ENCODE results near the gene SLC25A24. TPM values are rescaled to one million over a fixed set of nuclear protein-coding genes. Genes with fewer than 3 reads are reported as not detected.
A peak's percentile ranks its signal among the peaks of the same experiment; 100 is the strongest.
"Not testable (repeated sequence)": the region's sequence is repeated elsewhere in the genome, so short reads cannot be mapped to it uniquely, and the experiment has no call there.

The SLC25A24 gene
- polyA plus RNA-seq (ENCODE audit: insufficient read length in 4 of 4): 10 to 100 TPM; 49.7 to 59.3 (median 58.7) TPM

DNA sequence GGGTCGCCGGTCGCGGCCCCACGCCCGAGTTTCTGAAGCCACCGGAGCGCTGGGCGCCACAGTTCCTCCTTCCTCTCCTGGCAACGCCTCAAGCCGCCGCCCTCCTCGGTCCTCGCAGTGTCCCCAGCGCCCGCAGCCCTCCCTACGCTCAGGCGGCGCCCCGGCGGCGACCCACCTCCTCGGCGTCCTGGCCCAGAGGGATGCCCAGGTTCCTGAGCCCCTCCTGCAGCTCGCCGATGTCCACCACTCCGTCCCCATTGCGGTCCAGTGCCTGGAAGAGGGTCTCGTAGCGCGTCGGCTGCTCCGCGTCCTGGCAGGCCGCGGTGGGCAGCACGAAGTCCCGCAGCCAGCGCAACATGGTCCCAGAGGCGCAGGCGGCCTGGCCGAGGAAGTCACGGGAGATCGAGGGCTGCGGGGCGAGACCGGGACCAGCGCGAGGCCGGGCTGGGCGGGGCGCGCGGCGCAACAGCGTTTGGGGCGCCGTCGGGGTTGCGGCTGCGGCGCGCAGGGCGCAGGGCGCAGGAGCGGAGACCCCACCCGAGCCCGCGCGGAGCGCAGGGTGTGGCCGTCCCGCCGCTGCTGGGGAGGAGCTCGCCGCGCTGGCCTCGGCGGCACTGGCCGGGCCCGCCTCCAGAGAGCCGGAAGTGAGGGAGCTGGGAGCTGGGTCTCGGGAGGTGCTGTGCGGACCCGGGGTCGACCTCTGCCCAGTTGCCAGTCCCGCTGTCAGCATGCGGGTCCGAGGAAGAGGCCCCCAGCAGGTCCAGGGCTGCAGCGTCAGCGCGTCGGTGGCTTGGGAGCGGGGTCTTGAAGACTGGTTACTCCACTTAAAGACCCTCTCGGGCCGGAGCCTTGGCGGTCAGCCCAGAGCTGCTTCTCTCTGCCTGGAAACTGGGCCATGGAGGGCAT lies at the start of gene SLC25A24:
Gene SLC25A24 (minus strand): TSS at position 563 of the 906 bp plus-strand sequence. CDS start 205 bp downstream, at position 358.
- DNase-seq (ENCODE audit: low read depth in 4 of 4, low spot score in 2 of 4): peak; percentile 52 to 78 (median 69)

DNA sequence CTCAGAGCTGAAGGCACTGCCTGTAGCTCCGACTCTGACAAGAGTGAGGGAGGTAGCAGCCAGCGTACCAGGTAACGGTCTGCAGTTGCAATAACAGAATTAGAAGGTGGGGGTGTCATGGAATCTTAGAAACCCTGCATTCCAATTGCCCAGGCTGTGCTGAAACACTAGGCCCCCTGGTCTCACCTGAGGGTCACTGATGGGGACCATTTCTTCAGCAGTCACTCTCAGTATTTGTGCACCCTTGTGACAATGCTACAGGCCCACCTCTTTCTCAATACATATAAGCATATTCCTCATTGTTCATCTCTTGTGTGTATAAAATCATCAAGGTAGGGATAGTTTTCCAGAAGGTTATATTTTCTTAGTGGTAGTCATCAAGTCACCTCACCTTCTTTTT lies 43.8 kb upstream of the SLC25A24 start, which contains the start of gene NBPF4:
Gene NBPF4 (minus strand): TSS at position 101 of the 400 bp plus-strand sequence. CDS start 315 bp downstream, outside the sequence.
- DNase-seq (ENCODE audit: low read depth in 4 of 4, low spot score in 2 of 4): not testable (repeated sequence)

DNA sequence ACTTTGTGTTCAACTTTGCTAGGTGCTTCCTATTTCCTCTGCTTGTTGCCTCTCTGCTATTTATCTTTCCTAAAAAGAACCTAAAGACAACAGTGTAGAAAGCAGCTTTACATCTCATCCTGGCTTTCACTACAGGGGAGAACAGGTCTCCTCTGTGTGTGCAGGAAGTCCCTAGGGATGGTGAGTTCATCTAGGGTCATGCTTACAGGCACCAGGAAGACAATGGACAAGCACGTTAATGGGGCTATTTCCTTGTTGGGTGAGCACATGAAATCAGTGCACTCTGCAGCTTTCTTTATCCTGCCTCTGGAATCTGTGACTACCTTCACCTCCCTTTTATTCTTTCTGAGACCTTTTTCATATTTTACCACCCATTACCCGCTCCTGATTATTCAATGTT lies 39.3 kb upstream of the SLC25A24 start:
- DNase-seq (ENCODE audit: low read depth in 4 of 4, low spot score in 2 of 4): not testable (repeated sequence)

GRCh38 chr1:108235308-108235707 lies 35.2 kb upstream of the SLC25A24 start:
- not testable (repeated sequence) for DNase-seq (ENCODE audit: low read depth in 4 of 4, low spot score in 2 of 4)

DNA sequence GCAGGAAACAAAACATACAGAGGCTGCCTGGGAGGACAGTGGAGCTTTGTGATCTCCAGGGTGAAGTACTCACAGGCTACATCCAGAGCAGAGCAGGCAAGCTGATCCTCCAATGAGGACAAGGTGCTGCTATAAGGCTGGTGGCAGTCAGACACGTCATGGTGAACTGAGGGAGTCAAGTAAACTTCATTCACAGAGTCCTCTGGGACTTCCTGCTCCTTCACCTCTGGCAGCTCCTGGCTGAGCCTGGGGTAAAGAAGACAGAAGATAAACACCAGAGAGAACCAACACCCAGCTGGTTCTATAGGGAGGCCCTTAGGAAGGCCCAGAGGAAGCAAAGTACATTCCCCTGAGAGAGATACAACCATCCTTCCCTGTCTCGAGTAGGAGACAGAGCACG lies 32.0 kb upstream of the SLC25A24 start:
- not testable (repeated sequence) for DNase-seq (ENCODE audit: low read depth in 4 of 4, low spot score in 2 of 4)

DNA sequence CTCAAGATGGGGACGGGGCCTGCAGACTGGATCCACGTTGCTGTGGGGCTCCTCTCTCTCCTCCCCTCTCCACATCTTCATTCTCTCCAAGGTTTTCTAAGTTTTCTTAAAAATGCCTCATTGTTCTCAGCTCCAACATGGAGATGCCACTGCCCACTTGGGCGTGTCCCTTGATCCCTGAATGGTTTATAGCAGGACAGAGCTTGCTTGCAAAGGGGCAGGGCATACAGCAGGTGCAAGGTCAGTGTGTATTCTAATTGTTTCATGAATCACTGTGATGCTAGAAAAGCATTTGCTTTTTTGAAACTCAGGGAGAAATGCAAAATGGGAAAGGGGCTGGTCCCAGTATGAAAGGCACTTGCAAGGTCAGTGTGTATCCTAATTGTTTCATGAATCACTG lies 29.8 kb upstream of the SLC25A24 start:
- DNase-seq (ENCODE audit: low read depth in 4 of 4, low spot score in 2 of 4): not testable (repeated sequence)

GRCh38 chr1:108227772-108228171 lies 27.6 kb upstream of the SLC25A24 start:
- not testable (repeated sequence) for DNase-seq (ENCODE audit: low read depth in 4 of 4, low spot score in 2 of 4)

GRCh38 chr1:108226855-108227254 lies 26.7 kb upstream of the SLC25A24 start:
- DNase-seq (ENCODE audit: low read depth in 4 of 4, low spot score in 2 of 4): not testable (repeated sequence)

DNA sequence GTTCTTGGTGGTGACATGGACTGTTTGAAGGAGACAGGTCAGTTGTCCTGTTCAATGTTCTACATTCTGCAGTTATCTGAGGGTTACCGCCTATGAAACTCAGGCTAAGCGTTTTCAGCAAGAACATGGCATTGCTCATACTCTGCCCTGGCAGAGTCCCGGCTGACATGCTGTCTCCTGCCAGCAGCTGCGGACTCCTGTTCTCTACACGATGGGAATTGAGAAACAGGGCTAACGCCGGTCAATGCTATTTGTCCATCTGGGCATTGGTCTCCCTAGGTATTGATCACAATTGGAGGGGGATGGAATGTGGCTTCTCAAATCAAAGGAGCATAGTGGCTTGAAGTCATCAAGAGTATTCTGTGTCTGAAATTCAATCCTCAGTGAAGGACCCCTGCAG lies 23.1 kb upstream of the SLC25A24 start:
- DNase-seq (ENCODE audit: low read depth in 4 of 4, low spot score in 2 of 4): not testable (repeated sequence)

DNA sequence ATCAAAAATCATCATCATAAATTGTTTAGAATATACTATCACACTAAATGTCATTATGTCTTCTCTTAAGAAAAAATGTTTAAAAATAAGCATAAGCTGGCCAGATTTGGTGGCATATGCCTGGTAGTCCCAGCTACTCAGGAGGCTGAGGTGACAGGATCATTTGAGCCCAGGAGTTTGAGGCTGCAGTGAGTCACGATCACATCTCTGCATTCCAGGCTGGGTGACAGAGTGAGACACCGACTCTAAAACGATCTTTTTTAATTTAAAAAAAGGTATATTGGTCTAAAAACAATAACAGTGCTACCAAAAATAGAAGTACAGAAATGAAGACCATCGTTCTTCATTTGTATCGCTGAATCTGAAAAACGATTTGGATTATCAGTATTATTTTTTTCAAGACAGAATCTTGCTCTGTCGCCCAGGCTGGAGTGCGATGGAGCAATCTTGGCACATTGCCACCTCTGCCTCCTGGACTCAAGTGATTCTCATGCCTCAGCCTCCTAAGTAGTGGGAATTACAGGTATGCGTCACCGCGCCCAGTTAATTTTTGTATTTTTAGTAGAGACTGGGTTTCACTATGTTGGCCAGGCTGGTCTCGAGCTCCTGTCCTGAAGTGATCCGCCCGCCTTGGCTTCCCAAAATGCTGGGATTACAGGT lies 17.5 kb upstream of the SLC25A24 start:
- DNase-seq (ENCODE audit: low read depth in 4 of 4, low spot score in 2 of 4): not testable (repeated sequence)

DNA sequence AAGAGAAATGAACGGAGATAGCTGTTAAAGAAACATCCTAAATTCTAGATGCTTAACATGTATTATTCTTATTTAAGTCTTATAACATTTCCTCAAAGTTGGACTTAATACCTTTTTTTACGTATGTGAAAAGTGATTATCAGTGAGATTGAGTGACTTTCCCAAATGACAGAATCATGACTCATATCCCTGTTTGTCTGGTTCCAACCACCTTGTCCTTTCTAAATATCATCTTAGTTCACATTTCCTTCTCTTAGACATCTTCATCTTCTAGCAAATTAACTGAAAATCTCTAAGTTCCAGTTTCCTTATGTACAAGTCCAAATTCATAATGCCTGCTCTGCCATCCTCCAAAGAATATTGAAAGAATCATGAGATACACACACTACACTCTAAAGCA lies 16.9 kb upstream of the SLC25A24 start:
- DNase-seq (ENCODE audit: low read depth in 4 of 4, low spot score in 2 of 4): not testable (repeated sequence)

DNA sequence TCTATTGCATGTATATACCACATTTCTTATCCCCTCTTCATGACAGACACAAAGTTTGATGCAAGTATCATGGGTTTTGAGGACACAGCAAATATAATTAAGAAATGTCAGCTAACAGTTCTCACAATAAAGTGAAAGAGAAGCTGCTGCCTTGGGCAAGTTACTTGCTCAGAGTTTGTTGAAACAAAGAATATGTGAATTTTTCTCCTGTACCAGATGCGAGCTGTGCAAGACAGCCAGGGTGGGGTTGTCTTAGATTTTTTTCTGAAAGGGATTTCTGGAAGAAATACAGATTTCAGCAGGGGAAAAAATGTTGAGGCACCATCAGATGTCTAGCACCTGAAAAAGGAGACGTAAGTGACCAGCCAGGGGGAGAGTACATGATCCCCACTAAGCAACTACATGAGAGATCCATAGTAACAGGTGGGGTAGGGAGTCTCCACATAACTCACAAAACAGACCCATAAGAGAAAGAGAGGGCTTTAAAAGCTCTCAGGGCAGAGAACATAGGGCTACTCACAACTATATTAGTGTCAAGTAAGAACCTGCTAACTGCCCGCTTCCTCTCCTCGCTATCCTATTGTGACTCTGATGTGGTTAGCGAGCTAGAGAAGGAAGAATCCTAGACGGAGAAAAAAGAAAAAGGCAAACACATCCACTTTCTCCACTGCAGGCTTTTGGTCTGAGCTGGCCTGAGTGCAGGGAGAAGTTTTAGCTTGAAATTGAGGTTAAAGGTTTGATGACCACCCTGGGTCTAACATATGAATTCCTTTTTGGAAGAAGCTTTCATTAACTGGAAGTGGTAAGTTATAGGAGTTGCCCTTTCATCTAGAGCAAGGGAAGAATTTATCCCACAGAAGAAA lies 16.1 kb upstream of the SLC25A24 start:
- DNase-seq (ENCODE audit: low read depth in 4 of 4, low spot score in 2 of 4): not testable (repeated sequence)

DNA sequence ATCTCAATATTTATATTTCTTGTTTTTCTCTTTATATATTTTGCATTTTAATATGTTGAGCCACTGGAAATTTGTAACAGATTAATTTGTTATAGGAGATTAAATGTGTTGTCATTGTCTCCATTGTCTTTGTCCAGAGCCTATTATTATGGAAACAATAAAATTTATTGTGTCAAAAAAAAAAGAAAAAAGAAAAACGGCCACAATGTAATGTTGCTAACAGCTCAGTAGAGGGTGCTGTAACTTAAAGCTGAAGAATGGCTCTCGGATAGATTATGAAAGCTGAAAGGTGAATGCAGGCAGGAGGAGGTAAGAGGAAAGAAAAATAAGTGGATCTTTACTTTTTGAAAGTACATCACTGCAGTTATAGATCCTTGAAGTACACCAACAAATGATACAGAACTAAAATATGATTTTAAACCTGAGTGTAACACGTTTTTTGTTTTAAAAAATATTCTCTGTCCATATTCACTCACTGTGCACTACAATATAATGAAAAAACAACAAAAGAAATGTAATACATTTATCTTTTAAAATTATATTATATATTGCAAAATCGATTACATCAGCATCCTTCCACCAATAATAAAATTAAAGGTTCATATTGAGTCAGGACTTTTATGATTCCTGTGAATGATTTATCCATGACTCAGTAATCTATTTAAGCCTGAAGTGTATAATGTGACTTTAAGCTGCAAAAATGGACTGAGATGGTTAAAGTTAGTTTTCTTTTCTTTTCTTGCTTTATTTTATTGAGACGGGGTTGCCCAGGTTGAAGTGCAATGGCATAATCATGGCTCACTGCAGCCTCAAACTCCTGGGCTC lies 14.7 kb upstream of the SLC25A24 start:
- DNase-seq (ENCODE audit: low read depth in 4 of 4, low spot score in 2 of 4): not testable (repeated sequence)

DNA sequence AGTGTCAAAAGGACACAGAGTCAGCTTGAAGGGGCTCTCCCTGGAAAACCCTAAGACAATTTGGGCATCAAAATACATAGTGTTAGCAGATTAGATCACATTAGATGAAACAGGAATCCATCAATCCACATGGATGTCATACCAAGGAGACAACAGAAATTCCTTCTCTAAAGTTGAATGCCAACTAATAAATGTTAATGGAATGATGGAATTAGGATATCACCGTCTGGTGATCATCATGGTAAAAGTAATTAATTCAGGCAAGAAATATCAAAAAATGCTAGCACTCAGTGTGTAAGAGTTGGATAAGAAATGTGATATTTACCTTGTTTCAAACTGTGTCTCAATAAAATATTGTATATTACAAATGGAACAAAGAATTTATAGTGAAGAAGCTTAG lies 10.9 kb upstream of the SLC25A24 start:
- DNase-seq (ENCODE audit: low read depth in 4 of 4, low spot score in 2 of 4): no peak

GRCh38 chr1:108209456-108210108 lies 9.4 kb upstream of the SLC25A24 start:
- DNase-seq (ENCODE audit: low read depth in 4 of 4, low spot score in 2 of 4): no peak

DNA sequence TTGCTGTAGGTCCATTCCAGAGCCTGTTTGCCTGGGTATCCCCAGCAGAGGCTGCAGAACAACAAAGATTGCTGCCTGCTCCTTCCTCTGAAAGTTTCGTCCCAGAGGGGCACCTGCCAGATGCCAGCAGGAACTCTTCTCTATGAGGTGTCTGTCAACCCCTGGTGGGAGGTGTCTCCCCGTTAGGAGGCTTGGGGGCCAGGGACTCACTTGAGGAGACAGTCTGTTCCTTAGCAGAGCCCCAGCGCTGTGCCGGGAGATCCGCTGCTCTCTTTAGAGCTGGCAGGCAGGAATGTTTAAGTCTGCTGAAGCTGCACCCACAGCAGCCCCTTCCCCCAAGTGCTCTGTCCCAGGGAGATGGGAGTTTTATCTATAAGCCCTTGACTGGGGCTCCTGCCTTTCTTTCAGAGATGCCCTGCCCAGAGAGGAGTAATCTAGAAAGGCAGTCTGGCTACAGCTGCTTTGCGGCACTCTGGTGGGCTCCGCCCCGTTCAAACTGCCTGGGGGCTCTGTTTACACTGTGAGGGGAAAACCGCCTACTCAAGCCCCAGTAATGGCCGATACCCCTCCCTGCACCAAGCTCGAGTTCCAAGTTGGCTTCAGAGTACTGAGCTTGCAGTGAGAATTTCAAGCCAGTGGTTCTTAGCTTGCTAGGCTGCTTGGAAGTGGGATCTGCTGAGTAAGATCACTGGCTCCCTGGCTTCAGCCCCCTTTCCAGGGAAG lies 8.7 kb upstream of the SLC25A24 start:
- DNase-seq (ENCODE audit: low read depth in 4 of 4, low spot score in 2 of 4): no peak

- DNase-seq (ENCODE audit: low read depth in 4 of 4, low spot score in 2 of 4): not testable (repeated sequence)
Measured at GRCh38 chr1:108203582-108203981, 3.4 kb upstream of the SLC25A24 start.

DNA sequence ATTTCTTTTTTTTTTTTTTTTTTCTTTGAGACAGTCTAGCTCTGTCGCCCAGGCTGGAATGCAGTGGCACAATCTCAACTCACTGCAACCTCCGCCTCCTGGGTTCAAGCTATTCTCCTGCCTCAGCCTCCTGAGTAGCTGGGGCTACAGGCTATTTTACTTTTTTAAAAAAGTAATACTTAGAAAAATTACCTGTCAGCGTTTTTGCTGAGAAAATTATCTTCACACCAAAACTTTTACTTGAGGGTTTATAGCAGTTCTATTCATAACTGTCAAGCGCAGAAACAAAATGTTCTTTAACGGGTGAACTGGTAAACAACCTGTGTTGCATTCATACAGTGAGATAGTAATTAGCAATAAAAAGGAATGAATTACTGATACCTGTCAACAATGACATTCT lies 1.5 kb upstream of the SLC25A24 start:
- no peak for DNase-seq (ENCODE audit: low read depth in 4 of 4, low spot score in 2 of 4)

Data from left renal cortex interstitium (tissue), 4 donors.